GM18498 (cell line): ENCODE data around the gene ASH1L.
A peak's percentile ranks its signal among the peaks of the same experiment; 100 is the strongest.
"Not testable (repeated sequence)": the region's sequence is repeated elsewhere in the genome, so short reads cannot be mapped to it uniquely, and the experiment has no call there.

ENCODE experiments used
- ATAC-seq: cut with Tn5 transposase; IDR thresholded peaks from one replicate; pipeline ENCODE4 v1.9.1; 2021; ENCODE audit warnings: mild to moderate bottlenecking, moderate library complexity; ENCODE audit not compliant: unreplicated experiment

ASH1L gene

DNA sequence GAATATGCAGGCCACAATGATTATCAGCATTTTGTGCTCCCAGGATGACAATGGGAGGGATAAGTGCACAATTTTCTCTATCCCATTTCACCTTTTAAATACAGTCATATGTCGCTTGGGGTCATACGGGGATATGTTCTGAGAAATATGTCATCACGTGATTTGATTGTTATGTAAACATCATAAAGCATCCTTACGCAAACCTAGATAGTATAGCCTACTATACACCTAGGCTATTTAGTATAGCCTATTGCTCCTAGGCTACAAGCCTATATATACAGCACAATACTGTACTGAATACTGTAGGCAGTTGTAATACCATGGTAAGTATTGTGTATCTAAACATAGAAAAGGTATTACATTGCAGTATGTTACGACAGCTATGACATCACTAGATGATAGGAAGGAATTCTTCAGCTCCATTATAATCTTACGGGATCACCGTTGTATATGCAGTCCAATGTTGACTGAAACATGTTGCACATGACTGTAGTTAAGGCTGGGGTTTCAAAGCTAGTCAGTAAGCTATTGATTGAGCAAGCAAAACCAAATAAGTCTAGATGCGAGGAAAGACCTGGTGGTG lies 223.0 kb downstream of the ASH1L start:
- no peak for ATAC-seq

DNA sequence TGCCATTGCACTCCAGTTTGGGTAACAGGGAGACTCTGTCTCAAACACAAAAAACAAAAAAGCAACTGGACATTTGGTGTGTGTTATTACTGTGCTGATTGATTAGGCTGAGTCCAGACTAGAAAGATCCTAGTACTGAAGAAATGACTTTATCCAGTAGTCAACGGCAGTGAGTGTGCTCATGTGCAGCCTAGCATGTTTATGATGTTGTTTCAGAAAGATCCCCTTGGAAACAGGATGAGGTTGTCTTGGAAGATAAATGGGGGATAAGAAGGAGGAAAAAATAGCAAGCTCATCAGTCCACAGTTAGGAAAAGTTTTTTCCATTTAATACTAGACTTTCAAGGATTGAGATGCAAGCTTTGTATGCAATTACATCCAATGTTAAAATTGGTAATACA lies 227.6 kb downstream of the ASH1L start:
- ATAC-seq, result no peak

DNA sequence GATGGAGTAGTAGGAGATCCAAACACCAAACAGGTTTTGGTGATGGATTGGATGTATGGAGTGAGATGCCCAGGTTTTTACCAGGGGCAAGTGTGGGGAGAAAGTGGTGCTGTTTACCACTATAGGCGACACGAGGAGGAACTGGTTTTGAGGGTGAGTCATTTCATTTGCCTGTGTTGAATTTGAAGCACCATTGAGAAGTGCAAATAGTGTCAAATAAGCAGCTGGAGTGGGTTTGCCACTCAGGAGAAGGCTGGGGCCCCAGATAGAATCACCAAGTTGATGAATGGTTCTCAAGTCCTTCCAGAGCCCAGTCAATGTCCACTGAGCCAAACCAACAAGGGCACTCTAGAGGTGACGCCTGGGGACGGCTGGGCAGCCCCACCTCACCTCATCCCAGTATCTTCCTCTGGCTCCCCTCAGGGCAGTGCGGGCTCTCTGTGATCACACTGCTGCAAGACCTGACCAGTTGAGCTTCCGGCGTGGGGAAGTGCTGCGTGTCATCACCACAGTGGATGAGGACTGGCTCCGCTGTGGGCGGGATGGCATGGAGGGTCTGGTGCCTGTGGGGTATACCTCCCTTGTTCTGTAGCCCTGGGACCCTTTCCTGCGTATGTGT lies 232.5 kb downstream of the ASH1L start:
- ATAC-seq, result no peak

DNA sequence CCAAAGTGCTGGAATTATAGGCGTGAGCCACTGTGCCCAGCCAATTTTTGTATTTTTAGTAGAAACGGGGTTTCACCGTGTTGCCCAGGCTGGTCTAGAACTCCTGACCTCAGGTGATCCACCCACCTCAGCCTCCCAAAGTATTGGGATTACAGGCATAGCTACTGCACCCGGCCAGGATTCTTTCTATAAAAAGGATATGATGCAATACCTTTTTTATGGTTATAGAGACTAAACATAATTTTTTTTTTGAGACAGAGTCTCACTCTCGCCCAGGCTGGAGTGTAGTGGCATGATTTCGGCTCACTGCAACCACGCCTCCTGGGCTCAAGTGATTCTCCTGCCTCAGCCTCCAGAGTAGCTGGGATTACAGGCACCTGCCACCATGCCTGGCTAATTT lies 233.7 kb downstream of the ASH1L start:
- not testable (repeated sequence) for ATAC-seq

DNA sequence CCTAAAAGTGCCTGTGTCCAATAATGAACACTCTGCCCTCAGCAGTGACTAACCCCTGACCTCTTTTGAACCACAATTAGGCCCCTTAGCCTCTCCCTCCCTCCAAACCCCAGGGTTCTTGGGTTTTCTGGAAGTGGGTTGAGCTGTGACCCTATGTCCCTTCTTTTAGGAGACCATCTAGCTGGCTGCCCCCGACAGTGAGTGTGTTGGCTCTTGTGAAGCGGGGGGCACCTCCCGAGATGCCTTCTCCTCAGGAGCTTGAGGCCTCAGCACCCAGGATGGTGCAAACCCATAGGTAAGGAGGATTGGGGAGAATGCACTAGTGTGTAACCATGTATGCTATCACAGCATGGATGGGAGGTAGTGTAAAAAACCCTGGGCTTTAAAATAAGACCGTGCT lies 234.6 kb downstream of the ASH1L start:
- ATAC-seq, result no peak

DNA sequence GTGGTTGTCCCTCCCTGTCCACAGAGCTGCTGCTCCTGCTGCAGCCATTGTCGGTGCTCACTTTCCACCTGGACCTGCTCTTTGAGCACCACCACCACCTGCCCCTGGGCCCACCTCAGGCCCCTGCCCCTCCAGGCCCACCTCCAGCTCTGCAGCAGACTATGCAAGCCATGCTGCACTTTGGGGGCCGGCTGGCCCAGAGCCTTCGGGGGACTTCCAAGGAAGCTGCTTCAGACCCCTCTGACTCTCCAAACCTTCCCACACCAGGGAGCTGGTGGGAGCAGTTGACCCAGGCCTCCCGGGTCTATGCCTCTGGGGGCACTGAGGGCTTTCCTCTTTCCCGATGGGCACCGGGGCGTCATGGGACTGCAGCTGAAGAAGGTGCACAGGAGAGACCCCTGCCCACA lies 236.0 kb downstream of the ASH1L start:
- ATAC-seq, result no peak

DNA sequence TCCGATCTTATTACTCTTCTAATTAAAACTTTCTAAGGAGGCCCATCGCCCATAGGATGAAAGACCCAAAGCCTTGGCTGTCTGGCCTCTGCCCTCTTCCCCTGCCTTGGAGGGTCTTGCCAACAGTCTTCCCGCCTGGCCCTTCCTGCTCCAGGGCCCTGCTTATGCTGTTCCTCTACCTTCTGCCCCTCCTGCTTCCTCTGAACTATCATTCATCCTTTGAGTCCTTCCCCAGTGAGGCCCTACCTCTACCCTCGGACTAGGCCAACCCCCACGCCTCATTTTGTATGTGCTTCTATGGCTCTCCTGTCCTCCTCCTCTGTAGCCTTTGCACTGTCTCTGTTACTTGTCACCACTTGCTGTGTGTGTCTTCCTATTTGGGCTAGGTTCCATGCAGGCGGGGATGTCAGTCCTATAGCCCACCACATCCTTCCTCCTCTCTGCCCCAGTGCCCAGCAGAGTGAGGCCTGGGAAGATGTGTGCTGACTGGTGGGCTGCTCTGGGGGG lies 236.5 kb downstream of the ASH1L start:
- ATAC-seq, result no peak

DNA sequence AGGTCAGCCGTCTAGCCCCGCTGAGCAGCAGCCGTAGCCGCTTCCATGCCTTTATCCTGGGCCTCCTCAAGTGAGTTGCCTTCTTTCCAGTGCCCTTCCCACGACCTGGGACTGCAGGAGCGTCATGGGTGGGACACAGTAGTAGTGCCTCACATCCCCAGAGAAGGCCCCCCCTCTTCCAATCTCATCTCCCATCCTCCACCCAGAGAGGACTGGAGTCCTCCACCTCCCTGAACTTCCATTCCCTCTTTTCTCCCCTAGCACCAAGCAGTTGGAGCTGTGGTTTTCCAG lies 237.1 kb downstream of the ASH1L start:
- no peak for ATAC-seq

DNA sequence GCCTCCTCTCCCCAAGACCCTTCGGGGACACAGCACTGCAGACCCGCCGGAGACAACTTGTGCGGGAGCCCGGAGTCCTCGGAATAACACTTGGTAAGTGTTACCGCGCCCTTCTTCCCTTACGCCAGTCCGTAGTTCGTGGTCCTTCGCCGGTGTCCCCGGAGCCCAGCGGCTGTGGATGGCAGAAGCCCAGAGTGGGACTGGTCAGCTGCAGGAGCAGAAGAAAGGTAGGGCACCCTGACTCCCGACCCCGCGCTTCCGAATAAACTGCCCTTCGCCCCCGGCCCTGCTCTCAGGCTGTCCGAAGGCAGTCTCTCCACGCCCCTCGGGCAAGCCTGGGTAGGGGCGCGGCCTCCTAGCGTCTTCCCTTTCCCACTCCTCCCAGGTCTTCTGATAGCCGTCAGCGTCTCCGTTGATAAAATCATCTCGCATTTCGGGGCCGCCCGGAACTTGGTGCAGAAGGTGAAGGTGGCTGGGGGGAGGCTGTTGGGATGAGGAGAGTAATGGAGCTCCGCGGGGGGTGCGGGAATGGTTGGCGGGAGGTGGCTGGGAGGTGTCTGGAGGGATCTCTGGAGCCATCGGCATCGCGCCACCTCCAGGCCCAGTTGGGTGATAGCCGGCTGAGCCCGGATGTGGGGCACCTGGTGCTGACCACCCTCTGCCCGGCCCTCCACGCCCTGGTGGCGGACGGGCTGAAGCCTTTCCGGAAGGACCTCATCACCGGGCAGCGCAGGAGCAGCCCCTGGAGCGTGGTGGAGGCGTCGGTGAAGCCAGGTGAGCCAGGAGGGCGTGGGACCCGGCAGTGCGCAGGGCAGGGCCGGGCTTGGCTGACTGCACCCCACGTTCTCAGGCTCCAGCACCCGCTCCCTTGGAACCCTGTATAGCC lies 237.6 kb downstream of the ASH1L start:
- ATAC-seq, result no peak

DNA sequence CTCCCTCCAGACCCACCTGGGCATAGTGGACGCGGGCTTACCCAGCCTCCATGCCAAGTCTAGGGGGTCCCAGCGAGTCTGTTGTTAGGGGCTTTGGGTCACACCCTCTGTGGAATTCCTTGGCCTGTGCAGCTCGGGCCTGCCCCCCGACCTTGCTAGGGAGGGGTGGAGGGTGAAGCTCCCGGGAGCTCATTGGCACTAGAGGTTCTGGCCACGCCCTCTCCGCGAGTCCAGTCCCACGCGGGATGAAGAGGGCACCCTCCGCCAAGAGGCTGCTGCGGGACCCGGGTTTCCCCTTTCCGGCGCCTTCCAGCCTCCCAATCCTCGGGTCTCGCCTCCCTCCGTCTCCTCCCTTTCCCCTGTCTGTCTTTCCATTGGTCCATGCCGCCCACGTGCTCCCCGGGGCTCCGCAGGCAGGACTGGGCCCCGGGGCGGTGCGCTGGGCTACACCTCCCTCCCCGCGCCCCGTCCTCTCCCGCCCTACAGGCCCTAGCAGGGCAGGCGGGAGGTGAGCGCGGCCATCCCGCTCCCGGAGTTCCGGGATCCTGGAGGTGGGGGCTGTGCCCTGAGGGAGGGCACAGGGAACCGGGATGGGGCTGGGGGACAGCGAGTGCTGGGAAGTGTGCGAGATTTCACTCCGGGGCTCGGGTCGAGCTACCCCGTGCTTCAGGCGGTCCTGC lies 238.4 kb downstream of the ASH1L start:
- ATAC-seq, result peak; percentile 67

DNA sequence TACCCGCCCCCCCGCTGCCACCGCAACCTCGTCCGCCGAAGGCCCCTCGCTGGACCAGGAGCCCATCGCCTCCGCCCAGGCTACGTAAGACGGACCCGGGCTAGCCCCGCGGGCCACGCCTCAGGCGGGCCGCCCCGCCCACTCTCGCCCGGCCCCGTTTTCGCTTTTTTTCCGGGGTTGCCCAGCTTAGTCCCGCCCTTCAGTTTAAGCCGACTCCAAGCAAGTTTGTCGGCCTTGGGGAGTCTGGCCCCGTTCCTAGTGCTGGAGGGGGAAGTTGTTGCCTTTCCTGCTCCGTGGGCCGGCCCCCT lies 238.9 kb downstream of the ASH1L start:
- ATAC-seq, result peak; percentile 50

DNA sequence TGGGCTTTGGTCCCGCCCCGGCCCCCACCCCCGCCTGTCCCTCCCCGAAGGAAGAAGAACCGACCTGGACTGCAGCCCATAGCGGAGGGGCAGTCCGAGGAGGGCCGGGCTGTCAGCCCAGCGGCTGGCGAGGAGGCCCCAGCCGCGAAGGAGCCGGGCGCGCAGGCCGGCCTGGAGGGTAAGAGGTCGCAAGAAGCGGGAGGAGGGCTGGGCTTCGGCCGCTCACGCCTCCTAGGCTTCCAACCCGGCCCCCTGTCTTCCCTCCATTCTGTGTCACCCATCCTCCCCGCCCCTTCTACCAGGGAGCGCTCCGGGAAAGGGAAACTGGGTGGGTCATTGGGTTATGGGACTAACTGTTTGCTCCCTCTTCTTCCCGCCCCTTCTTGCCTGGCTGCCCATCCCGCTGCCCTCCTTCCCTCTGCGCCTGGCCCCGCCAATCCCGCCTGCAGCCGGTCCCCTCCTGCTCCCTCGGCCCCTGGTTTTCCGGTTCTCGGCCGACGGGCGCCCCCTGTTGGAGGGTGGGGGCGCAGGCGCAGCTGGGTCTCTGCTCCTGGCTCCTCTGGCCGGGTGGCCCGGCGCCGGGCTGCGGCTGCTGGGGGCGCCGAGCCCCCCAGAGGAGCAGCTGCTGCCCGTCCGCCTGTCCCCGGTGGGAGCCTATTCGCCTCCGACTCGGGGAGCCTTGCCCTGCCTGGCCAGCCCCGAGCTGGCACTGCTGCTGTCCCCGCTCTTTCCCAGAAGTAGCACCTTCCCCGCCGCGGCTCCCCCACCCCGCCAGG lies 239.5 kb downstream of the ASH1L start:
- ATAC-seq, result peak; percentile 53

DNA sequence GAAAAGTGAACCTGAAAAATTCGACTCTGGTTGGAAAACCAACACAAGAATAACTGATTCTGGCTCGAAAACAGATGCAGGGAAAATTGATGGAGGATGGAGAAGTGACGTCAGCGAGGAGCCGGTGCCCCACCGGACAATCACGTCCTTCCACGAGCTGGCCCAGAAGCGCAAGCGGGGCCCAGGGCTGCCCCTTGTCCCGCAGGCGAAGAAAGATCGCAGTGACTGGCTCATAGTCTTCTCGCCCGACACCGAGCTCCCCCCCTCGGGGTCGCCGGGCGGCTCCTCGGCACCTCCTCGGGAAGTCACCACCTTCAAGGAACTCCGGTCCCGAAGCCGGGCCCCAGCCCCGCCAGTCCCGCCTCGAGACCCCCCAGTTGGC lies 240.0 kb downstream of the ASH1L start:
- ATAC-seq, result no peak

DNA sequence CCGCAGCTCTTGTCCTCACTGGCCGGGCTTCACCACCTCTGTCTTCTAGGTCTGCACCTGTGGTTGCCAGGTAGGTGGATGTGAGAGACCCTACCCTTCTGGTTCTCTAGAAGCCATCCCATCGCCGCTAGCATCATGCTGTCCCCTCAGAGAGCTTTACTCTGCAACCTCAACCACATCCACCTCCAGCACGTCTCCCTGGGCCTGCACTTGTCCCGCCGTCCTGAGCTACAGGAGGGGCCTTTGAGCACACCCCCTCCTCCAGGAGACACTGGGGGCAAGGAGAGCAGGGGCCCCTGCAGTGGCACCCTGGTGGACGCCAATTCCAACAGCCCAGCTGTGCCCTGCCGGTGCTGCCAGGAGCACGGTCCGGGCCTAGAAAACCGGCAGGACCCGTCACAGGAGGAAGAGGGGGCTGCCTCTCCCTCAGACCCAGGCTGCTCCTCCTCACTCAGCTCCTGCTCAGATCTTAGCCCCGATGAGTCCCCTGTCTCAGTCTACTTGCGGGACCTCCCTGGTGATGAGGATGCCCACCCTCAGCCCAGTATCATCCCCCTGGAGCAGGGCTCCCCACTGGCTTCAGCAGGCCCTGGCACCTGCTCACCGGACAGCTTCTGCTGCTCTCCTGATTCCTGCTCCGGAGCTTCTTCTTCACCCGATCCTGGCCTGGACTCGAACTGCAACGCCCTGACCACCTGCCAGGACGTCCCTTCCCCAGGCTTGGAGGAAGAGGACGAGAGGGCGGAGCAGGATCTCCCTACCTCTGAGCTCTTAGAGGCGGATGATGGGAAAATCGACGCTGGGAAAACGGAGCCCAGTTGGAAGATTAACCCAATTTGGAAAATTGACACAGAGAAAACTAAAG lies 240.7 kb downstream of the ASH1L start:
- ATAC-seq, result no peak

DNA sequence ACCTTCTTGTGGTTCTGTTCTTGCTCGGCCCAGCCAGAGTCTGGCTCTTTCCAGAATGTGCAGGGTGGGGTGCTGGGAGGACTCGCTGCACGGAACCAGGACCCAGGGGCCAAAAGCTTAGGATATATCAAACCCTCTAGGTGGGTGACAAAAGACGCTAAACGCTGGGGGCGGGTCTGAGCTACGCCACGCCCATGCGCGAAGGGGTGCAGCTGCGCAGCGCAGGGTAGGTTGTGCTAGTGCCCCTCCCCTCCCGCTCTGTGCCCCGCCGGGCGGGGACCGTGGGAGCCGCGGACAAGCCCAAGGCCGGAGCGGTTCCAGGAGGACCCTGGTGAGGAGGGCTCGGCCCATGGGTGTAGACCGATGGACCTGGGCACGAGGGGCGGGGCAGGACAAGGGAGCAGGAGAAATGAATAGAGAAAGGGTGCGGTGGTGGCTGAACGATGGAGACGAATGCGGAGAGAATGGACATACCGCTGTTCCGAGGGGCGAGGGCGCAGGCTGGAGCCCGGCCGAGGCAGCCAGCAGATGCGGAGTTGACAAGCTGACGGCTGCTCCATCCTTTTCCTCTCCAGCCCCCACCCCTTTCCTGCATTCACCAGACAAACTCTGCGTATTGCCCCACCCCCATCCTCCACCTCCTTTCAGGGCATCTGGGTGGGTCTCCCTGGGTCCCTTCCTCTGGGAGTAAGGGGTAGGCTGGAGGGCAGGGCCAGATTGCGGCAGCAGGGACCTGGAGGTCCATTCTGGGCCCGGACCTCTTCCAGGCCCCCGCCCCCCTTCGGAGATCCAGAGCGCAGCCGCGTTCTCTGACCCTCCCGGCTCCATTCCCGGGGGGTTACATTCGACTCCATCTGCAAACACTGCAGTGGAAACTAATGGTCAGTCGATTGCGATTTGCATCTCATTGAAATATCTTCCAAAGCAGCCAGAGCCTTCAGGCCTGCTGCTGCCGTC lies 241.7 kb downstream of the ASH1L start, which contains the start of gene RUSC1:
TSS of gene RUSC1 (plus strand) at position 234 of the 957 bp plus-strand sequence. CDS start 880 bp downstream, outside the sequence.
- ATAC-seq, result no peak

DNA sequence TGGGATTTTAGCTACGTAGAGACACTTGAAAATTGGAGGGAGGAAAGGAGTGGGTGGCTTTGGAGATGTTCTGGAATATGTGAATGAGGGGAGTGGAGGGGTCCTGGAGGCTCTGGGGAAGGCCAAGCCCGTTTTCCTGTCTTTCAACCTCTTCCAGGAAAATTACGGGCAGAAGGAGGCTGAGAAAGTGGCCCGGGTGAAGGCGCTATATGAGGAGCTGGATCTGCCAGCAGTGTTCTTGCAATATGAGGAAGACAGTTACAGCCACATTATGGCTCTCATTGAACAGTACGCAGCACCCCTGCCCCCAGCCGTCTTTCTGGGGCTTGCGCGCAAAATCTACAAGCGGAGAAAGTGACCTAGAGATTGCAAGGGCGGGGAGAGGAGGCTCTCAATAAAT lies 242.4 kb downstream of the ASH1L start:
- ATAC-seq, result no peak

DNA sequence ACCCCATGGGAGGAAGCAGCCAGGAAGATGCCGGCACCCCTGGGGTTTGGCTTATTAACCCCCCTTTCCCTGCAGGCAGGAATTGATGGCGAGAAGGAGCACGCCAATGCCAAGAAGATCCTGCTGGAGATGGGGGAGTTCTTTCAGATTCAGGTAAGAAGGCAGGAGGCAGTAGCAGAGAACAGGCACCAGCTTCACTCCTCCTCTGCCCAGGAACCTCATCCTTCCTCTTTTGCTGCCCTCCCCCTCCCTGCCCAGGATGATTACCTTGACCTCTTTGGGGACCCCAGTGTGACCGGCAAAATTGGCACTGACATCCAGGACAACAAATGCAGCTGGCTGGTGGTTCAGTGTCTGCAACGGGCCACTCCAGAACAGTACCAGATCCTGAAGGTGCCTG lies 243.1 kb downstream of the ASH1L start:
- ATAC-seq, result no peak

DNA sequence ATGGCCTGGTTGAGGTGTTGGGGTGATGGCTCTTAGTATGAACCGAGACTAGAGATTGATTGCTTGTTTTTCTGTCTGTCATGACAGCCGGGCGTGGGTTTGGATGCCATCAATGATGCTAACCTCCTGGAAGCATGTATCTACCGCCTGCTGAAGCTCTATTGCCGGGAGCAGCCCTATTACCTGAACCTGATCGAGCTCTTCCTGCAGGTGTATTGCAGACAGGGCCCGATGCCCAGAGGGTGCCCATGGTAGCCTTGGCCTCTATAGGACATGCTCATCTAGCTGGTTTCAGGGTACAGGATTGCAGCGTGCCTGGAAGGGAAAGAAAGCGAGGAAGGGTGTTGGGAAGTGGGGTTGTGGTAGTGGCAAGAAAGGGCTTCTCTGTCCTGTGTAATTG lies 244.5 kb downstream of the ASH1L start:
- no peak for ATAC-seq

DNA sequence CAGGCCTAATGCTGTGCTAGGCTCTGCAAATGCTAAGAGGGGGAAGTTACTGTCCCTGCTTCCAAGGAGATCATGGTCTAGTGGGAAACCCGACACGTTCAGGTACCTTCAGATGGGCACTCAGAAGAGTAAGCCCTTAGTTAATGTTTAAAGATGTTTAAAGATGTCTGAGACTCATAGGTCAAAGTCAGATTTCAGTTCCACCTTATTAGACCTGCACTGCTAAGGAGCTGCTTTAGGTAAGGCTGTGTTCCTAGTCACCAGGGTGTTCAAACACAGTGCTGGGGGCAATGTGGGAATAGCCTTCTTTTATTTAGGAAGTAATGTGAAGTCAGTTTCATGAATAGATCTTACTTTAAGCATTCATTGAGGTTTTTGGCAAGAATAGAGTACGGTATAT lies 245.7 kb downstream of the ASH1L start:
- no peak for ATAC-seq
